OCI-LY1 (cell line): ENCODE data around the gene TGFBR3L.

Source experiments
- CTCF ChIP-seq: fragments of 200-600 bp; sonication (generic), shearing (Covaris generic); IDR thresholded peaks from 2 replicates; pipeline ENCODE4 v1.5.1; 2017; ENCODE audit warnings: mild to moderate bottlenecking, antibody characterized with exemption, low read length, moderate library complexity, mixed read lengths
- EZH2 ChIP-seq: fragments of 200-600 bp; sonication (generic), shearing (Covaris generic); IDR thresholded peaks from 2 replicates; pipeline ENCODE4 v1.8.0; 2017; ENCODE audit warnings: borderline replicate concordance, mixed run types, mild to moderate bottlenecking, antibody characterized with exemption, low read length, moderate library complexity, mixed read lengths

DNA sequence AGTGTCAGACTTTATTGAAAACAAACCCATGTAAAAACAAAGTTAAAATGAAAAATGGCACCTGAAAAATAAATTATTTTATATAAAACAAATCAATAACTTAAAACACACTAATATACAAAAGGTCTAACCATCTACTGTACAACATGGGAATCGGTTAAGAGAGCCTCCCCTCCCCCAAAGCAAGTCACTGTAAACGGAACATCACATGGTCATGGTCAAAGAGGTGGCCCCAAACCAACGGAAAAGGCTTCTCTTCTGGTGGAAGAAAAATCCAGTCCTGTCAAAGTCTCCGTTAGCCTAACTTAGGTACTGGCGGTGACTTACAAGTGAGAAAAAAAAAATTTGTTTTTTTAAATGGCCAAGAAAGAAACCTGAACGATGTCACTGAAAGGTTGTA, 44.6 kb downstream of the TGFBR3L start:
- TF ChIP-seq CTCF (no peak), EZH2 (no peak)
